Upper lobe of left lung (tissue), 6 donors: ENCODE data around the gene CEP120. TPM values are rescaled to one million over a fixed set of nuclear protein-coding genes. Genes with fewer than 3 reads are reported as not detected.
A peak's percentile ranks its signal among the peaks of the same experiment; 100 is the strongest.
"Not testable (repeated sequence)": the region's sequence is repeated elsewhere in the genome, so short reads cannot be mapped to it uniquely, and the experiment has no call there.

Experiments
- ATAC-seq, 2 donors: fragments of 200-7000 bp; cut with Tn5 transposase; one replicate each; pipeline ENCODE4 v1.9.1; 2022; ENCODE audit warnings: mild to moderate bottlenecking in 2 of 2, moderate library complexity in 2 of 2; ENCODE audit not compliant: low FRiP score in 2 of 2
- DNase-seq, 2 donors: peaks; one replicate each; pipeline ENCODE4 v3.0.0-alpha.2; 2019 to 2020
- H3K27ac ChIP-seq, 4 donors: fragments of 200-600 bp; sonication (generic); one replicate each; pipeline ENCODE4 v1.5.1; 2016 to 2019
- H3K27me3 ChIP-seq, 4 donors: fragments of 200-600 bp; sonication (generic); one replicate each; pipeline ENCODE4 v1.5.1; 2017 to 2019
- H3K36me3 ChIP-seq, 4 donors: fragments of 200-600 bp; sonication (generic); one replicate each; pipeline ENCODE4 v1.5.1; 2016 to 2019
- H3K4me1 ChIP-seq, 4 donors: fragments of 200-600 bp; sonication (generic); one replicate each; pipeline ENCODE4 v1.5.1; 2018 to 2019
- H3K4me3 ChIP-seq, 4 donors: fragments of 200-600 bp; sonication (generic); one replicate each; pipeline ENCODE4 v1.5.1; 2017 to 2019; ENCODE audit warnings: mild to moderate bottlenecking in 2 of 4, moderate library complexity in 1 of 4
- H3K9me3 ChIP-seq, 4 donors: fragments of 200-600 bp; sonication (generic); one replicate each; pipeline ENCODE4 v1.5.1; 2018 to 2019
- EP300 ChIP-seq, 4 donors: sonication (generic); formaldehyde crosslinking; IDR thresholded peaks; one replicate each; pipeline ENCODE4 v1.5.1; 2017; ENCODE audit warnings: antibody characterized with exemption in 4 of 4, control low read depth in 2 of 4
- POLR2A ChIP-seq, 4 donors: fragments of 450-650 bp; IDR thresholded peaks; one replicate each; pipeline ENCODE4 v1.5.1; 2016 to 2017; ENCODE audit warnings: antibody characterized with exemption in 4 of 4, mild to moderate bottlenecking in 2 of 4
- POLR2AphosphoS5 ChIP-seq, 2 donors: sonication (generic); formaldehyde crosslinking; IDR thresholded peaks; one replicate each; pipeline ENCODE4 v1.5.1; 2017; ENCODE audit warnings: antibody characterized with exemption in 2 of 2
- WGBS, 2 donors: methylation state at CpG; one replicate each; pipeline ENCODE4 v1.1.5; 2017 to 2018; 5-methylcytosine and 5-hydroxymethylcytosine counted together
- total RNA-seq, 6 donors: library from RNA; depleted of rRNA in 4 of 6; stranded (reverse); fragments of >200 nt in 4 of 6; gene quantifications; one replicate each; pipeline versions ENCODE4 v1.1.0 to v1.2.1, GENCODE V29; 2016 to 2021
- TF ChIP-seq, protein P1 (sequence below), 6 experiments: fragments of 450-650 bp in 4 of 6; fragments of 200-600 bp in 2 of 6; sonication (generic) in 2 of 6; IDR thresholded peaks; one replicate each; pipeline ENCODE4 v1.5.1; 2016 to 2019; ENCODE audit warnings: antibody characterized with exemption in 6 of 6
- donor health status: DM: no; HTN: no; CAD: no; lungs with moderate emphysema.
- donor health status: DM: no; HTN: yes; CAD: no; lungs with severe emphysema.

The CEP120 gene
- total RNA-seq, 6 donors from 2014 or later = 13.2 to 43.0 (median 22.1) TPM

- DNase-seq (no peak), ATAC-seq (no peak)
- no peak overlapping the region for H3K4me3 ChIP-seq
- no peak for TF ChIP-seq EP300 (IDR thresholded peaks at IDR 0.05)
- H3K4me1 ChIP-seq = no peaks in the 10 kb centered on the region
- H3K27ac ChIP-seq = no peak overlapping the region
- H3K27me3 ChIP-seq = no peaks in the 10 kb centered on the region
- peaks cover 0 to 58% (median 11%) of the 10 kb centered on the region in 4 donors for H3K36me3 ChIP-seq
- no peaks in the 10 kb centered on the region for H3K9me3 ChIP-seq
Measured at GRCh38 chr5:123414974-123415373, 8.2 kb downstream of the CEP120 start.

GRCh38 chr5:123412206-123412605, 11.0 kb downstream of the CEP120 start:
- H3K27me3 ChIP-seq = no peaks in the 10 kb centered on the region
- no peaks in the 10 kb centered on the region for H3K4me1 ChIP-seq
- no peak for DNase-seq
- WGBS, 2 donors = 90 to 93% methylated on average over 3 of the region's 3 CpGs
- ATAC-seq = no peak
- peaks cover 0 to 65% (median 11%) of the 10 kb centered on the region in 4 donors for H3K36me3 ChIP-seq
- H3K9me3 ChIP-seq = no peaks in the 10 kb centered on the region
- TF ChIP-seq, protein P1, sequence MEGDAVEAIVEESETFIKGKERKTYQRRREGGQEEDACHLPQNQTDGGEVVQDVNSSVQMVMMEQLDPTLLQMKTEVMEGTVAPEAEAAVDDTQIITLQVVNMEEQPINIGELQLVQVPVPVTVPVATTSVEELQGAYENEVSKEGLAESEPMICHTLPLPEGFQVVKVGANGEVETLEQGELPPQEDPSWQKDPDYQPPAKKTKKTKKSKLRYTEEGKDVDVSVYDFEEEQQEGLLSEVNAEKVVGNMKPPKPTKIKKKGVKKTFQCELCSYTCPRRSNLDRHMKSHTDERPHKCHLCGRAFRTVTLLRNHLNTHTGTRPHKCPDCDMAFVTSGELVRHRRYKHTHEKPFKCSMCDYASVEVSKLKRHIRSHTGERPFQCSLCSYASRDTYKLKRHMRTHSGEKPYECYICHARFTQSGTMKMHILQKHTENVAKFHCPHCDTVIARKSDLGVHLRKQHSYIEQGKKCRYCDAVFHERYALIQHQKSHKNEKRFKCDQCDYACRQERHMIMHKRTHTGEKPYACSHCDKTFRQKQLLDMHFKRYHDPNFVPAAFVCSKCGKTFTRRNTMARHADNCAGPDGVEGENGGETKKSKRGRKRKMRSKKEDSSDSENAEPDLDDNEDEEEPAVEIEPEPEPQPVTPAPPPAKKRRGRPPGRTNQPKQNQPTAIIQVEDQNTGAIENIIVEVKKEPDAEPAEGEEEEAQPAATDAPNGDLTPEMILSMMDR (IDR thresholded peaks at IDR 0.05) = no peak
- TF ChIP-seq POLR2A (IDR thresholded peaks at IDR 0.05) = no peak
- TF ChIP-seq POLR2AphosphoS5 (IDR thresholded peaks at IDR 0.05) = no peak
- TF ChIP-seq EP300 (IDR thresholded peaks at IDR 0.05) = no peak
- no peak overlapping the region for H3K27ac ChIP-seq
- H3K4me3 ChIP-seq = no peak overlapping the region

DNA sequence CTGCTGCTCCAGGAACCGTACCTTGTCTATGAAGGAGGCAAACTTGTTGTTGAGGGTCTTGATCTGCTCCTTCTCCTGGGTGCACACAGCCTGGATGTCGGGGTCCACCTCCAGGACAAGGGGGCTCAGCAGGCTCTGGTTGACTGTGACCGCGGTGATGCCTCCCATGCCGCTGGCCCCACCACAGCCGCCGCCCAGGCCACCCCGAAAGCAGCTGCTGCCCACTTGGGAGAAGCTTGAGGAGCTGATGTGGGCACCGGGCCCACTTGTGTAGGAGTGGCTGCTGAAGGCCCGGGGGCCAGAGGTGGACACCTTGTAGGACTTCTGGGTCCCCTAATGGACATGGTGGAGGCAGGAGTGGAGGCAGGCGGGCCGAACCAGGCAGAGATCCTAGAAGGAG, 21.2 kb downstream of the CEP120 start:
- H3K9me3 ChIP-seq, H3K27me3 ChIP-seq, H3K27ac ChIP-seq, H3K4me1 ChIP-seq, ATAC-seq, H3K4me3 ChIP-seq: not testable (repeated sequence)
- WGBS, 2 donors = 93 to 99% methylated on average over 7 to 12 of the region's 12 CpGs
- DNase-seq = peak in 1 of 2 donors; percentile 64
- peaks cover 6 to 53% (median 36%) of the 10 kb centered on the region in 4 donors for H3K36me3 ChIP-seq

DNA sequence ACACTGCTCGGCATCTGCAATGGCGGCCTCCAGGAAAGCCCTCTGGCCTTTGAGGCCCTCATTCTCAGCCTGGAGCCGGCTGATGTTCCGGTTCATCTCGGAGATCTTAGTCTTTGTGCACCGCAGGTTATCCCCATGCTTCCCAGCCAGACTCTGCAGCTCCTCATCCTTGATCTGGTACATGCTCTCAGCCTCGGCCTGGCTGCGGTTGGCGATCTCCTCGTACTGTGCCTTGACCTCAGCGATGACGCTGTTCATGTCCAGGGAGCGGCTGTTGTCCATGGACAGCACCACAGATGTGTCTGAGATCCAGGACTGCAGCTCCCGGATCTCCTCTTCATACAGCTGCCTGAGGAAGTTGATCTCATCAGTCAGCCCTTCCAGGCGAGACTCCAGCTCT, 21.9 kb downstream of the CEP120 start:
- peaks cover 6 to 59% (median 39%) of the 10 kb centered on the region in 4 donors for H3K36me3 ChIP-seq
- ATAC-seq = no peak
- H3K4me1 ChIP-seq = no peaks in the 10 kb centered on the region
- no peak overlapping the region for H3K27ac ChIP-seq
- no peak for TF ChIP-seq POLR2AphosphoS5 (IDR thresholded peaks at IDR 0.05)
- TF ChIP-seq EP300 (IDR thresholded peaks at IDR 0.05) = no peak
- no peak for TF ChIP-seq POLR2A (IDR thresholded peaks at IDR 0.05)
- TF ChIP-seq, protein P1 (IDR thresholded peaks at IDR 0.05) = no peak
- H3K4me3 ChIP-seq = no peak overlapping the region
- no peaks in the 10 kb centered on the region for H3K27me3 ChIP-seq
- DNase-seq = no peak
- H3K9me3 ChIP-seq = no peaks in the 10 kb centered on the region
- 91 to 96% methylated on average over 14 to 15 of the region's 15 CpGs for WGBS, 2 donors

DNA sequence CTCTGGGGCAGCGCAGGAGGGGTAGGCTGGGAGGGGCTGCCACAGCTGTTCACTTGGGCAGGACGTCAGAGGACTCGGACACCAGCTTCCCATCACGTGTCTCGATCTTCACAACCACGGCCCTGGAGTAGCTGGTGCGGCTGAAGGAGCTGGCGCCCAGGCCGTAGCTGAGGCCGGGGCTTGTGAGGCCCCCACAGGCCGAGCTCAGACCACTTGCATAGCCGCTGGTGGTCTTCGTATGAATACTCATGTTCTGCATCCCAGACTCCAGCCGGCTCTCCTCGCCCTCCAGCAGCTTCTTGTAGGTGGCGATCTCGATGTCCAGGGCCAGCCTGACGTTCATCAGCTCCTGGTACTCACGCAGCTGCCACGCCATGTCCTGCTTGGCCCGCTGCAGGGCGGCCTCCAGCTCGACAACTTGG, 22.3 kb downstream of the CEP120 start:
- H3K27me3 ChIP-seq, H3K4me3 ChIP-seq, H3K4me1 ChIP-seq, ATAC-seq, H3K27ac ChIP-seq, H3K9me3 ChIP-seq: not testable (repeated sequence)
- H3K36me3 ChIP-seq = peaks cover 6 to 64% (median 39%) of the 10 kb centered on the region in 4 donors
- 97 to 99% methylated on average over 11 to 23 of the region's 23 CpGs for WGBS, 2 donors
- DNase-seq = peak in 1 of 2 donors; percentile 60

DNA sequence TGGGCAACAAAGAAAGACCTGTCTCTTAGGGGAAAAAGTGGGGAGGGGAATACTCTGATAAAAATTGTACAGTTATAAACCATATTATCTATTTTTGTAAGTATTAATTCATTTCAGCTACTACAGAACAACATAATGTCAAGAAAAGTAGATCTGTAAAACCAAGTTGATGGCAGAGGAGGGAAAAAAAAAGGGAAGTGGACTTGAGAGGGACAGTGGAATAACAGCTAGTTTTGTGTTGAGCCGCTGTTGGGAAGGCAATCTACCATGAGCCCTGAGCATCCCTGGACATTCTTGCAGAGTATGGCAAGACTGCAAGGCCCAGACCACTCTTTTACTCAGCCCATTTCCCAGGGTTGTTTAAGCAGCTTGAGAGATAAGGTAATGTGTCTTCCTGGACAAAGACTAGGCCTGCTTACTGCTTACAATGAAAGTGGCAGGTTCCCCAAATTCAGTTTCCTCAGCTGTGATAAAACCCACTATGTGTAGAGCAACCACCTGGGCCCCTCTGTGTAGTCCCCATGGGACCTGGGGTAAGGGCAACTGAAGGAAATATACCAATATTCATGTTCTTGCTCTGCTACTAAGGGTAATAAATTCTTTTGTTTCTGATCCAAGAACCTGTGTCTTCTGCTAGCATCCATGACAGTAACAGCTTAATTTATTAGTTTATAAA, 25.0 kb downstream of the CEP120 start:
- no peaks in the 10 kb centered on the region for H3K9me3 ChIP-seq
- H3K4me3 ChIP-seq = no peak overlapping the region
- no peaks in the 10 kb centered on the region for H3K27me3 ChIP-seq
- ATAC-seq (no peak), DNase-seq (no peak)
- no peak for TF ChIP-seq POLR2A (IDR thresholded peaks at IDR 0.05)
- TF ChIP-seq EP300 (IDR thresholded peaks at IDR 0.05) = no peak
- TF ChIP-seq POLR2AphosphoS5 (IDR thresholded peaks at IDR 0.05) = no peak
- TF ChIP-seq, protein P1 (IDR thresholded peaks at IDR 0.05) = no peak
- 96% methylated on average over 1 of the region's 1 CpG for WGBS, 2 donors
- H3K36me3 ChIP-seq = peaks cover 6 to 57% (median 38%) of the 10 kb centered on the region in 4 donors
- no peak overlapping the region for H3K27ac ChIP-seq
- no peaks in the 10 kb centered on the region for H3K4me1 ChIP-seq
